WTC11 (cell line): Measurements from ENCODE around the gene ZP2. TPM values are rescaled to one million over a fixed set of nuclear protein-coding genes. Genes with fewer than 3 reads are reported as not detected.

Experiments used
- ATAC-seq: fragments of 200-7000 bp; cut with Tn5 transposase; 2 replicates; pipeline ENCODE4 v1.10.0; 2021; ENCODE audit warnings: mild to moderate bottlenecking, moderate library complexity
- CTCF ChIA-PET: fragments of 300-600 bp; sonication (Branson Sonifier 250); formaldehyde crosslinking; loops from one replicate; lab custom pipeline; 2021; ENCODE audit warnings: antibody characterized with exemption; lab: Charles Lee
- POLR2A ChIA-PET: fragments of 350-600 bp; sonication (Branson Sonifier 250); formaldehyde crosslinking; loops from one replicate; lab custom pipeline; 2021; ENCODE audit warnings: antibody characterized with exemption; lab: Charles Lee
- DNase-seq: peaks from one replicate; pipeline ENCODE4 v3.0.0; 2021; ENCODE audit warnings: low spot score
- H3K27ac Mint-ChIP-seq: 2 replicates; pipeline ENCODE4 v1.8.0; 2021; ENCODE audit warnings: mixed read lengths
- H3K27me3 Mint-ChIP-seq: 2 replicates; pipeline ENCODE4 v1.8.0; 2021; ENCODE audit warnings: low read depth, mild to moderate bottlenecking, moderate library complexity, mixed read lengths
- H3K36me3 Mint-ChIP-seq: 2 replicates; pipeline ENCODE4 v1.8.0; 2021; ENCODE audit warnings: mixed read lengths
- H3K4me1 Mint-ChIP-seq: 2 replicates; pipeline ENCODE4 v1.8.0; 2022; ENCODE audit warnings: mixed read lengths
- H3K4me3 Mint-ChIP-seq: 2 replicates; pipeline ENCODE4 v1.8.0; 2021; ENCODE audit warnings: mild to moderate bottlenecking, moderate library complexity, mixed read lengths
- H3K9me3 Mint-ChIP-seq: 2 replicates; pipeline ENCODE4 v1.8.0; 2021; ENCODE audit warnings: mixed read lengths
- ATF1 ChIP-seq: sonication (generic); formaldehyde crosslinking; IDR thresholded peaks from 2 replicates; pipeline ENCODE4 v1.8.1; 2023; ENCODE audit warnings: mild to moderate bottlenecking, moderate library complexity, missing genetic modification reagents
- CBFB ChIP-seq: sonication (generic); formaldehyde crosslinking; IDR thresholded peaks from 2 replicates; pipeline ENCODE4 v1.8.1; 2022; ENCODE audit warnings: mild to moderate bottlenecking, low read depth, missing genetic modification reagents
- ELF4 ChIP-seq: sonication (generic); formaldehyde crosslinking; IDR thresholded peaks from 2 replicates; pipeline ENCODE4 v1.8.1; 2022; ENCODE audit warnings: low read depth, mild to moderate bottlenecking, moderate library complexity, missing genetic modification reagents
- FOXP4 ChIP-seq: sonication (generic); formaldehyde crosslinking; IDR thresholded peaks from 2 replicates; pipeline ENCODE4 v1.8.0; 2022; ENCODE audit warnings: mild to moderate bottlenecking, missing genetic modification reagents
- GTF2I ChIP-seq: fragments of 250-450 bp; sonication (Bioruptor Pico); conservative IDR thresholded peaks from 2 replicates; pipeline ENCODE4 v1.4.0; 2021; ENCODE audit warnings: mild to moderate bottlenecking
- IRF2 ChIP-seq: sonication (generic); formaldehyde crosslinking; IDR thresholded peaks from 2 replicates; pipeline ENCODE4 v1.8.0; 2022; ENCODE audit warnings: low read depth, missing genetic modification reagents, borderline replicate concordance
- NFYB ChIP-seq: sonication (generic); formaldehyde crosslinking; conservative IDR thresholded peaks from 2 replicates; pipeline ENCODE4 v1.8.0; 2022; ENCODE audit warnings: low read depth, missing genetic modification reagents
- TCF7 ChIP-seq: sonication (generic); formaldehyde crosslinking; IDR thresholded peaks from 2 replicates; pipeline ENCODE4 v1.8.0; 2022; ENCODE audit warnings: mild to moderate bottlenecking, low read depth, missing genetic modification reagents, moderate library complexity
- TP53 ChIP-seq: sonication (generic); formaldehyde crosslinking; IDR thresholded peaks from 2 replicates; pipeline ENCODE4 v1.8.1; 2023; ENCODE audit warnings: mild to moderate bottlenecking, missing genetic modification reagents
- ZNF263 ChIP-seq: sonication (generic); formaldehyde crosslinking; IDR thresholded peaks from 2 replicates; pipeline ENCODE4 v1.8.1; 2022; ENCODE audit warnings: low read depth, mild to moderate bottlenecking, moderate library complexity, missing genetic modification reagents
- ZNF281 ChIP-seq: sonication (generic); formaldehyde crosslinking; IDR thresholded peaks from 2 replicates; pipeline ENCODE4 v1.8.0; 2023; ENCODE audit warnings: mild to moderate bottlenecking, missing genetic modification reagents
- total RNA-seq: library from RNA; stranded (reverse); gene quantifications from 3 replicates; pipeline ENCODE4 v1.2.3, GENCODE V29; 2021
- TF ChIP-seq, protein P1 (sequence below): sonication (generic); formaldehyde crosslinking; conservative IDR thresholded peaks from 2 replicates; pipeline ENCODE4 v1.8.1; 2022; ENCODE audit warnings: mild to moderate bottlenecking, missing genetic modification reagents
- TF ChIP-seq, protein P2 (sequence below): sonication (generic); formaldehyde crosslinking; IDR thresholded peaks from 2 replicates; pipeline ENCODE4 v1.8.1; 2022; ENCODE audit warnings: low read depth, mild to moderate bottlenecking, moderate library complexity, missing genetic modification reagents, borderline replicate concordance
- TF ChIP-seq, protein P3 (sequence below): sonication (generic); formaldehyde crosslinking; IDR thresholded peaks from 2 replicates; pipeline ENCODE4 v1.8.0; 2023; ENCODE audit warnings: missing genetic modification reagents, mild to moderate bottlenecking, borderline replicate concordance
- TF ChIP-seq, protein P4 (sequence below): sonication (generic); formaldehyde crosslinking; IDR thresholded peaks from 2 replicates; pipeline ENCODE4 v1.8.1; 2023; ENCODE audit warnings: mild to moderate bottlenecking, missing genetic modification reagents, moderate library complexity
- TF ChIP-seq, protein P5 (sequence below): sonication (generic); formaldehyde crosslinking; IDR thresholded peaks from 2 replicates; pipeline ENCODE4 v1.8.1; 2022; ENCODE audit warnings: missing genetic modification reagents, borderline replicate concordance

The ZP2 gene
- total RNA-seq, 1 experiment from 2014 or later, result 0.07 TPM

DNA sequence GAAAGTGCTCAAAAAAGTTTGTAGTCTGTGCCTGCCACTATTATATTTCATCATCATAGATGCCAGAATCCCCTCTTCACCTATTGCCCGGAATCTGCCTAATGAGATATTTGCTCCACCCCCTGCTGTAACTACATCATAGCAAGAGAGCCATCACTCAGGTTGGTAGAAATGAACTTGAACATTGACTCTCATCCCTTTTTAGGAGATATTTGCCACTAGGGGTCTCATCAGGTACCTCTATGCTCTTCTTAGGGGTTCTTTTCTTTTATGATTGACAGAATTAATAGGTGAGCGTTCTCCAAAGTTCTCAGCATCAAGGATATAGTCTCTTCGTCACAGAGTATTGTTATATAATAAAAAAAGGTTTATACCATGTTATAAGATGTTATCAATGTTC, 42.1 kb upstream of the ZP2 start (continued):
- TF ChIP-seq TP53 (CRISPR knock-in tag) (no peak), ELF4 (CRISPR knock-in tag) (no peak), IRF2 (no peak), ZNF263 (CRISPR knock-in tag) (no peak), FOXP4 (CRISPR knock-in tag) (no peak), ATF1 (CRISPR knock-in tag) (no peak)
- TF ChIP-seq, protein P1, sequence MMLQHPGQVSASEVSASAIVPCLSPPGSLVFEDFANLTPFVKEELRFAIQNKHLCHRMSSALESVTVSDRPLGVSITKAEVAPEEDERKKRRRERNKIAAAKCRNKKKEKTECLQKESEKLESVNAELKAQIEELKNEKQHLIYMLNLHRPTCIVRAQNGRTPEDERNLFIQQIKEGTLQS (CRISPR knock-in tag), result no peak
- TF ChIP-seq, protein P2, sequence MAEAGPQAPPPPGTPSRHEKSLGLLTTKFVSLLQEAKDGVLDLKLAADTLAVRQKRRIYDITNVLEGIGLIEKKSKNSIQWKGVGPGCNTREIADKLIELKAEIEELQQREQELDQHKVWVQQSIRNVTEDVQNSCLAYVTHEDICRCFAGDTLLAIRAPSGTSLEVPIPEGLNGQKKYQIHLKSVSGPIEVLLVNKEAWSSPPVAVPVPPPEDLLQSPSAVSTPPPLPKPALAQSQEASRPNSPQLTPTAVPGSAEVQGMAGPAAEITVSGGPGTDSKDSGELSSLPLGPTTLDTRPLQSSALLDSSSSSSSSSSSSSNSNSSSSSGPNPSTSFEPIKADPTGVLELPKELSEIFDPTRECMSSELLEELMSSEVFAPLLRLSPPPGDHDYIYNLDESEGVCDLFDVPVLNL (CRISPR knock-in tag), result no peak
- TF ChIP-seq, protein P3, sequence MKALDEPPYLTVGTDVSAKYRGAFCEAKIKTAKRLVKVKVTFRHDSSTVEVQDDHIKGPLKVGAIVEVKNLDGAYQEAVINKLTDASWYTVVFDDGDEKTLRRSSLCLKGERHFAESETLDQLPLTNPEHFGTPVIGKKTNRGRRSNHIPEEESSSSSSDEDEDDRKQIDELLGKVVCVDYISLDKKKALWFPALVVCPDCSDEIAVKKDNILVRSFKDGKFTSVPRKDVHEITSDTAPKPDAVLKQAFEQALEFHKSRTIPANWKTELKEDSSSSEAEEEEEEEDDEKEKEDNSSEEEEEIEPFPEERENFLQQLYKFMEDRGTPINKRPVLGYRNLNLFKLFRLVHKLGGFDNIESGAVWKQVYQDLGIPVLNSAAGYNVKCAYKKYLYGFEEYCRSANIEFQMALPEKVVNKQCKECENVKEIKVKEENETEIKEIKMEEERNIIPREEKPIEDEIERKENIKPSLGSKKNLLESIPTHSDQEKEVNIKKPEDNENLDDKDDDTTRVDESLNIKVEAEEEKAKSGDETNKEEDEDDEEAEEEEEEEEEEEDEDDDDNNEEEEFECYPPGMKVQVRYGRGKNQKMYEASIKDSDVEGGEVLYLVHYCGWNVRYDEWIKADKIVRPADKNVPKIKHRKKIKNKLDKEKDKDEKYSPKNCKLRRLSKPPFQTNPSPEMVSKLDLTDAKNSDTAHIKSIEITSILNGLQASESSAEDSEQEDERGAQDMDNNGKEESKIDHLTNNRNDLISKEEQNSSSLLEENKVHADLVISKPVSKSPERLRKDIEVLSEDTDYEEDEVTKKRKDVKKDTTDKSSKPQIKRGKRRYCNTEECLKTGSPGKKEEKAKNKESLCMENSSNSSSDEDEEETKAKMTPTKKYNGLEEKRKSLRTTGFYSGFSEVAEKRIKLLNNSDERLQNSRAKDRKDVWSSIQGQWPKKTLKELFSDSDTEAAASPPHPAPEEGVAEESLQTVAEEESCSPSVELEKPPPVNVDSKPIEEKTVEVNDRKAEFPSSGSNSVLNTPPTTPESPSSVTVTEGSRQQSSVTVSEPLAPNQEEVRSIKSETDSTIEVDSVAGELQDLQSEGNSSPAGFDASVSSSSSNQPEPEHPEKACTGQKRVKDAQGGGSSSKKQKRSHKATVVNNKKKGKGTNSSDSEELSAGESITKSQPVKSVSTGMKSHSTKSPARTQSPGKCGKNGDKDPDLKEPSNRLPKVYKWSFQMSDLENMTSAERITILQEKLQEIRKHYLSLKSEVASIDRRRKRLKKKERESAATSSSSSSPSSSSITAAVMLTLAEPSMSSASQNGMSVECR (CRISPR knock-in tag), result no peak

DNA sequence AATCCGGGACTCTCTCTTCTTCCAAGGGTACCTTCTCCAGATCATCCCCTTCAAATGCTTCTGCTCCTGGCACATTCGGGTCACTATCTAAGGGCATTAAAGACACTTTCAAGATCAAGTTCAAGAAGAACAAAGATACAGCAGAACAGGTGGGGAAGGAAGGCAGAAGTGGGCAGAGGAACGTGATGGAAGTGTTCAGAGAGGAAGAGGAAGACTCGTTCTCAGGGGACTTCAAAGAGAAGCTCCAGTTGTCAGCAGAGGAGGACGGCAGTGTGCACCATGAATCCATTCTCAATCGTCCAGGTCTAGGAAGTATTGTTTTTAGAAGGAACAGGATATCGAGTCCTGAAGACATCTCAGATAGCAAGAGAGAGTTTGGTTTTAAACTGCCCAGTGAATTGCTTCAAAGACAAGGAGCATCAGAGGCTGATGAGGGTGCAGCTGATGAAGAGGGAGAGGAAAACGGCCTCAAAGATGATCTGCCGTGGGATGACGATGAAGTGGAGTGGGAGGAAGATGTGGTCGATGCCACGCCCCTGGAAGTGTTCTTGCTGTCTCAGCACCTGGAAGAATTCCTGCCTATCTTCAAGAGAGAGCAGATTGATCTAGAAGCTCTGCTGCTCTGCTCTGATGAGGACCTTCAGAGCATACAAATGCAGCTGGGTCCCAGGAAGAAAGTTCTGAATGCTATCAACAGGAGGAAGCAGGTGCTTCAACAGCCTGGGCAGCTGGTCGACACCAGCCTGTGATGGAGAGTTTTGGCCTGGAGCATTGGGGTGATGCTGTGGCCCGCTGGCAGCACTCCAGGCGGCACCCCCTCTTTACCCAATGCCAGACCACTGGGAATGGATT, 38.9 kb upstream of the ZP2 start:
- H3K4me3 Mint-ChIP-seq, result no peak overlapping the region
- H3K27ac Mint-ChIP-seq, result no peak overlapping the region
- POLR2A ChIA-PET, result no interaction called here
- H3K36me3 Mint-ChIP-seq, result no peaks in the 10 kb centered on the region
- ATAC-seq, result no peak
- peaks cover 3% of the 10 kb centered on the region; the same call in 1 of the 2 replicates for H3K27me3 Mint-ChIP-seq
- H3K4me1 Mint-ChIP-seq, result peaks cover 9% of the 10 kb centered on the region
- DNase-seq, result no peak
- H3K9me3 Mint-ChIP-seq, result no peaks in the 10 kb centered on the region
- CTCF ChIA-PET, result interaction anchor here (0.6 to 0.9 kb wide), 2 partner anchors 8 to 63 kb away, joined by 3 to 5 read pairs; no protein-coding TSS in a partner anchor
- no peak for TF ChIP-seq TCF7 (CRISPR knock-in tag)
- TF ChIP-seq GTF2I (CRISPR knock-in tag), result no peak
- TF ChIP-seq, protein P4, sequence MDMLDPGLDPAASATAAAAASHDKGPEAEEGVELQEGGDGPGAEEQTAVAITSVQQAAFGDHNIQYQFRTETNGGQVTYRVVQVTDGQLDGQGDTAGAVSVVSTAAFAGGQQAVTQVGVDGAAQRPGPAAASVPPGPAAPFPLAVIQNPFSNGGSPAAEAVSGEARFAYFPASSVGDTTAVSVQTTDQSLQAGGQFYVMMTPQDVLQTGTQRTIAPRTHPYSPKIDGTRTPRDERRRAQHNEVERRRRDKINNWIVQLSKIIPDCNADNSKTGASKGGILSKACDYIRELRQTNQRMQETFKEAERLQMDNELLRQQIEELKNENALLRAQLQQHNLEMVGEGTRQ (CRISPR knock-in tag), result no peak
- TF ChIP-seq, protein P5, sequence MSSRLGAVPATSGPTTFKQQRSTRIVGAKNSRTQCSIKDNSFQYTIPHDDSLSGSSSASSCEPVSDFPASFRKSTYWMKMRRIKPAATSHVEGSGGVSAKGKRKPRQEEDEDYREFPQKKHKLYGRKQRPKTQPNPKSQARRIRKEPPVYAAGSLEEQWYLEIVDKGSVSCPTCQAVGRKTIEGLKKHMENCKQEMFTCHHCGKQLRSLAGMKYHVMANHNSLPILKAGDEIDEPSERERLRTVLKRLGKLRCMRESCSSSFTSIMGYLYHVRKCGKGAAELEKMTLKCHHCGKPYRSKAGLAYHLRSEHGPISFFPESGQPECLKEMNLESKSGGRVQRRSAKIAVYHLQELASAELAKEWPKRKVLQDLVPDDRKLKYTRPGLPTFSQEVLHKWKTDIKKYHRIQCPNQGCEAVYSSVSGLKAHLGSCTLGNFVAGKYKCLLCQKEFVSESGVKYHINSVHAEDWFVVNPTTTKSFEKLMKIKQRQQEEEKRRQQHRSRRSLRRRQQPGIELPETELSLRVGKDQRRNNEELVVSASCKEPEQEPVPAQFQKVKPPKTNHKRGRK (CRISPR knock-in tag), result no peak
- no peak for TF ChIP-seq ZNF281 (CRISPR knock-in tag)
- TF ChIP-seq CBFB (CRISPR knock-in tag), result no peak
- TF ChIP-seq, protein P3 (CRISPR knock-in tag), result no peak
- TF ChIP-seq NFYB (CRISPR knock-in tag), result no peak
